Measurements from ENCODE around the gene ITIH5. TPM values are rescaled to one million over a fixed set of nuclear protein-coding genes. Genes with fewer than 3 reads are reported as not detected.

Gene ITIH5
- total and polyA plus RNA-seq, 9 donors = 4.8 to 32.2 (median 15.1) TPM

GRCh38 chr10:7704071-7705016 lies 37.6 kb upstream of the ITIH5 start:
- TF ChIP-seq CTCF (IDR thresholded peaks at IDR 0.05) (no peak), EP300 (IDR thresholded peaks at IDR 0.05) (no peak), POLR2A (IDR thresholded peaks at IDR 0.05) (no peak)
- H3K4me1 ChIP-seq (ENCODE audit: insufficient read depth) = no peaks in the 10 kb centered on the region
- no peak for DNase-seq
- intact Hi-C loops (cut with DNase I) = no loop called here
- no peak overlapping the region for H3K27ac ChIP-seq
- H3K27me3 ChIP-seq = no peaks in the 10 kb centered on the region
- 65 to 84% (median 78%) methylated on average over 8 of the region's 8 CpGs for WGBS, 3 donors
- no peak overlapping the region for H3K4me3 ChIP-seq
- H3K36me3 ChIP-seq = no peaks in the 10 kb centered on the region
- no peaks in the 10 kb centered on the region for H3K9me3 ChIP-seq

GRCh38 chr10:7703140-7703539 lies 36.4 kb upstream of the ITIH5 start, which contains the start of gene ITIH2:
TSS of gene ITIH2 (plus strand) at chr10:7703316. CDS start at chr10:7703435, 119 bp downstream.
- no peak within 1 kb of the TSS for H3K4me3 ChIP-seq
- no peak within 1 kb of the TSS for H3K27ac ChIP-seq
- no peak for TF ChIP-seq EP300 (IDR thresholded peaks at IDR 0.05)
- no peak for TF ChIP-seq POLR2A (IDR thresholded peaks at IDR 0.05)
- no peak for TF ChIP-seq CTCF (IDR thresholded peaks at IDR 0.05)
- WGBS, 3 donors = 11 to 20% (median 11%) methylated on average over 4 of the region's 4 CpGs
- H3K4me1 ChIP-seq (ENCODE audit: insufficient read depth) = no peaks in the 10 kb centered on the region
- H3K36me3 ChIP-seq = no peaks in the 10 kb centered on the region
- no peaks in the 10 kb centered on the region for H3K9me3 ChIP-seq
- H3K27me3 ChIP-seq = no peaks in the 10 kb centered on the region
- no peak for DNase-seq
- intact Hi-C loops (cut with DNase I) = no loop called here

GRCh38 chr10:7702288-7702812 lies 35.6 kb upstream of the ITIH5 start:
- H3K4me3 ChIP-seq = no peak overlapping the region
- H3K36me3 ChIP-seq = no peaks in the 10 kb centered on the region
- DNase-seq = no peak
- intact Hi-C loops (cut with DNase I) = no loop called here
- no peak overlapping the region for H3K27ac ChIP-seq
- TF ChIP-seq EP300 (IDR thresholded peaks at IDR 0.05) = no peak
- TF ChIP-seq POLR2A (IDR thresholded peaks at IDR 0.05) = no peak
- TF ChIP-seq CTCF (IDR thresholded peaks at IDR 0.05) = no peak
- no peaks in the 10 kb centered on the region for H3K4me1 ChIP-seq (ENCODE audit: insufficient read depth)
- WGBS, 3 donors = 72 to 78% (median 76%) methylated on average over 4 of the region's 4 CpGs
- no peaks in the 10 kb centered on the region for H3K9me3 ChIP-seq
- no peaks in the 10 kb centered on the region for H3K27me3 ChIP-seq

- intact Hi-C loops (cut with DNase I) = no loop called here
- no peaks in the 10 kb centered on the region for H3K27me3 ChIP-seq
- no peaks in the 10 kb centered on the region for H3K4me1 ChIP-seq (ENCODE audit: insufficient read depth)
- no peak for DNase-seq
- H3K4me3 ChIP-seq = no peak overlapping the region
- no peaks in the 10 kb centered on the region for H3K9me3 ChIP-seq
- 78 to 90% (median 86%) methylated on average over 8 of the region's 8 CpGs for WGBS, 3 donors
- H3K36me3 ChIP-seq = no peaks in the 10 kb centered on the region
- TF ChIP-seq EP300 (IDR thresholded peaks at IDR 0.05) = no peak
- TF ChIP-seq CTCF (IDR thresholded peaks at IDR 0.05) = no peak
- no peak for TF ChIP-seq POLR2A (IDR thresholded peaks at IDR 0.05)
- no peak overlapping the region for H3K27ac ChIP-seq
Observed at GRCh38 chr10:7701158-7701742, 34.5 kb upstream of the ITIH5 start.
